Activated CD4-positive, alpha-beta T cell treated with anti-CD3 and anti-CD28 coated beads, Interleukin-2, amount 50 U/mL, for 1 hour (primary cell): ENCODE measurements around the gene LTBP1.

Source experiments
- DNase-seq: peaks from one replicate; pipeline ENCODE4 v3.0.0-alpha.2; 2020

Gene LTBP1

GRCh38 chr2:32931945-32932709 is 14.6 kb upstream of the LTBP1 start:
- no peak for DNase-seq

DNA sequence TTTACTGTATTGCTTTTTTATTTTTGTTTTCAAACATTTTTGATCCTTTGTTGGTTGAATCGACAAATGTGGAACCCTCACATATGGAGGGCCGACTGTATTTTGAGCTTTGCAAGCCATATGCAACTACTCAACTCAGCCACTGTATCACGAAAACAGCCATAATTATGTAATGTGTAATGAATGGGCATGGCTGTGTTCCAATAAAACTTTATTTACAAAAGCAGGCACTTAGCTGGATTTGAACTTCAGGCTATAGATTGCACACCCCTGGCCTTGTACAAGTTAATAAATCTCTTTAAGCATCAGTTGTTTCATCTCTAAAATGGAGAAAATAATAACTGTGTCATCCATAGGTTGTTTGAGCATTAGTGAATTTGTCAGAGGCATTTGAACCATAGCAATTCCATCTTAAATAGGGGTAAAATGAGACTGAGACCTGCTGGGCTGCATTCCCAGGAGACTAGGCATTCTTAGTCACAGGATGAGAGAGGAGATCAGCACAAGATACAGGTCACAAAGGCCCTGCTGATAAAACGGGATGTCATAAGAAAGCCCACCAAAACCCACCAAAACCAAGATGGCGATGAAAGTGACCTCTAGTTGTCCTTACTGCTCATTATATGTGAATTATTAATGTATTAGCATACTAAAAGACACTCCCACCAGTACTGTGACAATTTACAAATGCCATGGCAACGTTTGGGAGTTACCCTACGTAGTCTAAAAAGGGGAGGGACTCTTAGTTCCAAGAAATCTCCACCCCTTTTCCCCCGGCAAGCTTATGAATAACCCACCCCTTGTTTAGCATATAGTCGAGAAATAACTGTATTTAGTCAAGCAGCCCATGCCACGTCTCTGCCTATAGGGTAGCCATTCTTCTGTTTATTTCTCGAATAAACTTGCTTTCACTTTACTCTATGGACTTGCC is 13.7 kb upstream of the LTBP1 start:
- no peak for DNase-seq

GRCh38 chr2:32933756-32934095 is 13.0 kb upstream of the LTBP1 start:
- no peak for DNase-seq

- no peak for DNase-seq
Observed at GRCh38 chr2:32937602-32938448, 8.9 kb upstream of the LTBP1 start.

DNA sequence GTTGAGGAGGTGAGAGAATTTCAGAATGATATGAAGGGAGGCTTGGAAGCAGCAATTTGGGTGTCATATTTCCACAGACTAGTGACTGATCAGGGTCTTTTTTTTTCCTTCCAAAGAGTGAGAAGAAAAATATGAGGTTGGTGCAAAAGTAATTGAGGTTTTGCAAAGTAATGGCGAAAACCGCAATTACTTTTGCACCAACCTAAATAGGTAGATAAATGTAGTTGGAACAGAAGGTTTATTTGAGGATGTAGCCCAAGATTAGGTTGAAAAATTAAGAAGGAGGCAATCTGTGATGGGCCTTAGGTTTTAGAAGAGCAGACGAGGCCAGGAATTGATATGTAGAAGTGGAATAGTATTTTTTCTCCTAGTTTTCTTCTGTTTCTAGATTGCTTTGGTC is 7.8 kb upstream of the LTBP1 start:
- no peak for DNase-seq

GRCh38 chr2:32940316-32940997 is 6.3 kb upstream of the LTBP1 start:
- DNase-seq, result no peak

DNA sequence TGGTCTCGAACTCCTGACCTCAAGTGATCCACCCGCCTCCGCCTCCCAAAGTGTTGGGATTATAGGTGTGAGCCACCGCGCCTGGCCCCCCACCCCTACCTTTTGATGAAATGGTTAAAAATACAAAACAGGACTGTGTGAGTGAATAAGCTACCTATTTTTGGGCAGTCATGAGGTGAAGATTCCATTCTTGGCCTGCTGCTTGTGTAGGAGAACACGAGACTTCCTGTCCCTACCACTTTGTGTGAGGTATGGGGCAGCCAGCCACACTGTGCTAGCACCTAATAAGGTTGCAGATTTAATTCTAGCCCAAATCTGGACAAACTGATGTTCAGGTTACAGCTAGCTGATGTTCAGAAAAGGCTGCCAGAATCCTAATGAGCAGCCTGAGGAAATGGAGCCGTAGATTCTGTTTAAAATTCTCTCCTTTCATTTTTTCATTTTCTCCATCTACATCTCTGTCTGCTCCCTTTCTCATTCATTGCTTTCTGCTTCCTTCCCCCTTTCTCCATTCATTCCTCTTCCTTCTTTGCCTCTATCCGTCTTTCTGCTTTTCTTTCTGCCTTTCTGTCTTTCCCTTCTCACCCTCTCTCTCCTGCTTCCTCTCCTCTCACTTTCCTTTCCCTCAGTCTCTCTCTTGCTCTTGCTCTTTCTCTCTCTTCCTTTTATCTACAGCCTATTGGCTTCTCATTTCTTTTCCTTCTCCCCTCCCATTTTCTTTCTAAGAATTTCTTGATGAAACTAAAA is 4.6 kb upstream of the LTBP1 start:
- DNase-seq, result no peak

- DNase-seq, result no peak
Observed at GRCh38 chr2:32942793-32943485, 3.8 kb upstream of the LTBP1 start.

GRCh38 chr2:32945286-32945685 is 1.5 kb upstream of the LTBP1 start:
- DNase-seq, result no peak

- no peak for DNase-seq
Observed at GRCh38 chr2:32947076-32947483, 327 bp downstream of the LTBP1 start.

DNA sequence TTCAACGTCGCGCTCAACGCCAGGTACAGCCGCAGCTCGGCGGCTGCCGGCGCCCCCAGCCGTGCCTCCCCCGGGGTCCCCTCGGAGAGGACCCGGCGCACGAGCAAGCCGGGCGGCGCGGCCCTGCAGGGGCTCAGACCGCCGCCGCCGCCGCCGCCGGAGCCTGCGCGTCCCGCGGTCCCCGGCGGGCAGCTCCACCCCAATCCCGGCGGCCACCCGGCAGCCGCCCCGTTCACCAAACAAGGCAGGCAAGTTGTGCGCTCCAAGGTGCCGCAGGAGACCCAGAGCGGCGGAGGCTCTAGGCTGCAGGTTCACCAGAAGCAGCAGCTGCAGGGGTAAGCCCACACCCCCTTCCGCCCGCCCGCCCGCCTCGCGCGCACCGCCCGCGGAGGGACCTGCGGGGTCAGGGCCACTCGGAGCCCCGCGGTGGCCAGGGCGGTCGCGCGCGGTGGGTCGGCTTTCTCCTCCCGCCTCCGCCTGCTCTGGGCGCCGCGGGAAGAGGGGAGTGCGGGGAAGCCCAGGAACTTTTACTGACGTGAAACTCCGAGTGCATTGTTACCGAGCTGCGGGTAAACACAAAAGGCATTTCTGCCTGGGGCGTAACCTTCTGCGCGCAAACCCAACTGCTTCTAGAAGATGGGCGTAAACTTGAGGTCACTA is 861 bp downstream of the LTBP1 start:
- DNase-seq, result no peak

DNA sequence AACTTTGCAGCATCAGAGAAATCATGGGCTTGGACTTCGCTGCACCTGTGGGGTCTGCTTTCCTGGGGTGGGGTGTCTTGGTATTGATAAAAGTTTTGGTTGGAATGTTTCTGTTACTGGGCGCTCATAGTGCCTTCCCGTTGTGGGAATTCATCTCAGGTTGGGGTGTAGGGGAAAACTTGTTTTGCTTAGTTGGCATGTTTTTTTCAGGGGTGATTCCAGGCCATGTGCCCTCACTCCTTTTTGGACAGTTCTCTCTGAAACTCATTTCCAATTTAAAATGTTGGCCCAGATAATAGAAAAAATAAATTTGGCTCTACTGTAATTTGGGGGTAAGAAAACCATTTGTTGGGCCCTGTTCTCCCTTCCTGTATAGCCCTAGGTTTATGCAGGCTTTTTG is 1.5 kb downstream of the LTBP1 start:
- DNase-seq, result no peak

DNA sequence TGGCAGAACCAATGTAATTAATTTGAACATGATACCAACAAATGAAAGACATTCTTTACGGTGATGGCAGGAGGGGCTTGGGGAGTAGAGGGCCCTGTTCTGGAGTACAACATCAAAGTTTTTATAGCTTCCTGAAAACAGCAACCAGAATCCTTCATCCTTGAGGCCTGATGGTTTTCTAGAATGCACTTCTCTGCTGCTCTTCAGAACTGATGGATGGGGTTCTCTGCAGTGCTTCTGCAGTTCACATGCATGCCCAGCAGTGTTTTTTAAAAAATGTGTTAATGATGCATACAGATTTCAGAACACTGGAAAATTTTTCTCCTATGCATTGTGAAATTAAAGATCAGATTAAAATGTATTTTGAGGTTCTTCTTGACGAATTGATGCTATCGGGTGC is 2.5 kb downstream of the LTBP1 start:
- DNase-seq, result no peak

DNA sequence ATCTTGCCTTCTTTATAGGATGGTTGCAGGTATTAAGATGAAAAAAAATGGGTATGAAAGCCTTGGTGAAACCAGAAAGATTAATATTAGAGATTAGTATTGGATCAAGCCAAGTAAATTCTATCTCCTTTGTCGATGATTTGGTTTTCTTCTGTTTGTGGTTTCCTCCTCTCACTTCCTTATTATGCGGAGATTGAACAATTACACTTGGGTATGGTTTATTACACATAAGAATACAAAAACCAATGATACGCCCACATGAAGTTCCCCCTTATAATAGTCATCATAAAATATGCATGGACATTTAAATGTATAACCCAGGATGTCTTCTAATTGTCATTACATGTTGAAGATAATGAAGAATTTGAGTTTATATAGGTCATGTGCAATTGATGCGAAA is 4.9 kb downstream of the LTBP1 start:
- no peak for DNase-seq

DNA sequence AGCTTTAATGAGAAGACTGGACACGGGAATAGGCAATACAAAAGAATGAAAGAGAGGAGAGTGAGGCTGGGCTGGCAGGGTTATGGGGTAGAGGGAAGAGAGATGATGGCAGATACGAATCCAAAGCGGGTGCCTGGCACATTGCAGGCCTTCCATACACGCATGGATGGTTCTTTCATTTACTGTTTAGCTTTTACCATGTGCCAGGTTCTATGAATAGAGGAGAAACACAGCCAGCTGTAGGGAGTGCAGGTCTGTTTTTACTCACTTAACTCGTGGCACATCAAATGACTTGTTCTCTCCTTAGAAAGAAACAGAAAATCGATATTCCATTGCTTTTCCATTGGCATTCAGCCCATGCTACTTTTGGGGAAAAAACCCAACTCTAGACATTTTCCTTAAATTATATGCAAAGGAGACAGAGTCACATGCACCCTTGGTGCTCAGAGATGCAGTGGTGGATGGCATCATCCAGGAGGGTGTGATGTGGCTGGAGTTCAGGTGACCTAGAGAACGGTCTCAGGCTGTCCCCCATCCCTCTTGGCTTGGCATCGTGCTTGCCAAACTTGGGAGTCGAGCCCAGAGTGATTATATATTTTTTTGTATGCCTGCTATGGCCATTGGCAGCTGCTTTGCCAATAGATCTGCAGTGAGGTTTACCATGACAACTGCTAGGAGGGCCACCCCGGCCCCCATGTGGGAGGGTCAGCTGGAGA is 6.2 kb downstream of the LTBP1 start:
- DNase-seq, result no peak

GRCh38 chr2:32954206-32954605 is 7.5 kb downstream of the LTBP1 start:
- no peak for DNase-seq

- no peak for DNase-seq
Observed at GRCh38 chr2:32958821-32959220, 12.1 kb downstream of the LTBP1 start.

- no peak for DNase-seq
Observed at GRCh38 chr2:32960238-32960637, 13.5 kb downstream of the LTBP1 start.

DNA sequence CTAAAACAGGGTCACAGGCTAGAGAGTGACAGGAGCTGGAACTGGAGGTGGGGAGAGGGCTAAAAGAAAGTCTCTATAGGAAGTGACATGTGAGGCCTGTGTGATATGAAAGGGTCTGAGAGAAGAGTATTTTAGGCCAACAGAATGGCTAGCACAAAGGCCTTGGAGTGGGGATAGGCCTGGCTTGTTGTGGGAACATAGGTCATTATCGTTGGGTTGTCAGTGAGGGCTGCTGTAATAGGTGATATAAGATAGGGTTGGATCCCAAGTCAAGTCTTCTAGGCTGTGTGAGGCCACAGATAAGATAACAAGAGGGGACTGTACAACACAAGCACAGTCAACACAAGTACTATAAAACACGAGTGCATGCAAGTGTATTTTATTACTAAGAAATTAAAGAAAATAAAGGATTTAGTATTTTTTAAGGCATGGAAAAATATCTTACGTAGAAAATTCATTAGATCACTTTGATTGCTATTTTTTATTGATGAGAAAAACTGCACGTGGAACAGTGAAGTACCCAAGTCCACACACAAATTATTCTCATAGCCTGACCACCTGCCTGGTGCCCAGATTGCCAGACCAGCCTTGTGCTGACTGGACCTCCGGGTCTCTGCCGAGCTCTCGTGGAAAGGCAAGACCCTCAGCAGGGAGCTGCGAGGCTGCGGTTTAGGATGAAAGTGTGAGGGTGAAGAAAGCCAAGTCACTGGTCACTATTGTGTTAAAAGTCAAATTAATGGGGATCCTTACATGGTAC is 14.1 kb downstream of the LTBP1 start:
- DNase-seq, result no peak
